B cell (primary cell): ENCODE results near the gene ADGRD1.

ENCODE experiments used
- CTCF ChIP-seq: fragments of 200-600 bp; IDR thresholded peaks from one replicate; pipeline ENCODE4 v1.8.0; 2022; ENCODE audit warnings: antibody characterized with exemption, mild to moderate bottlenecking
- EZH2 ChIP-seq: IDR thresholded peaks from 2 replicates; pipeline ENCODE4 v1.6.1; 2012; ENCODE audit warnings: borderline replicate concordance, low read depth, mild to moderate bottlenecking, moderate library complexity, low read length; ENCODE audit not compliant: insufficient read depth, poor library complexity, severe bottlenecking

GRCh38 chr12:131024026-131024425 is 70.3 kb downstream of the ADGRD1 start:
- no peak for TF ChIP-seq CTCF
- TF ChIP-seq EZH2, result no peak
